GM21447 (cell line): ENCODE data around the gene HIVEP1.

ENCODE experiments used
- ATAC-seq: cut with Tn5 transposase; IDR thresholded peaks from one replicate; pipeline ENCODE4 v1.9.1; 2021; ENCODE audit not compliant: unreplicated experiment

HIVEP1 gene

DNA sequence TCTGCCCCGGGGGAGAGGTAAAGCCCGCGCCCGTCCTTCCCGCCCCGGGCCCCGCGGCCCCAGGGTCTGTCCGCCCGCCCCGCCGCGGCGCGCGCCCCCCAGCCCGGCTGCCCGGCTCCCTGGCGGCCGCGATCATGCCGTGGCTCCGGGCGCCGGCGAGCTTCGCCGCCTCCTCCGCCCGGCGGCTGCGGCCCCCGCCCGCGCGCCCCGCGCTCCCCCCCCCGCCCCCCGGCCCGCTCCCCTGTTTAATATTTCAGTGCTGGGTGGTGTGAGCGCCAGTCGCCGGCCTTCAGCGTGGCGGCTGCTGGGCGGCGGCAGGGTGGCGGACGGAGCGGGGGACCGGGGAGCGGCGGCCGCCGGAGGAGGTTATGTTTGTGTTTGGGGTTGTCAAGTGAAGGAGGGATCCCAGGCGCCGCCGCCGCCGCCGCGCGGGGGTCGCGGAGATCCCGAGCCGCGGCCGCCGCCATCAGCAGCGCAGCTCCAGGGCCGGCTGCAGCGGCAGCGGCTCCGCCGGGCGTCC lies at the start of gene HIVEP1:
HIVEP1 (plus strand) TSS at position 275 of the 520 bp plus-strand sequence. CDS start 3,317 bp downstream, outside the sequence.
- ATAC-seq: no peak

DNA sequence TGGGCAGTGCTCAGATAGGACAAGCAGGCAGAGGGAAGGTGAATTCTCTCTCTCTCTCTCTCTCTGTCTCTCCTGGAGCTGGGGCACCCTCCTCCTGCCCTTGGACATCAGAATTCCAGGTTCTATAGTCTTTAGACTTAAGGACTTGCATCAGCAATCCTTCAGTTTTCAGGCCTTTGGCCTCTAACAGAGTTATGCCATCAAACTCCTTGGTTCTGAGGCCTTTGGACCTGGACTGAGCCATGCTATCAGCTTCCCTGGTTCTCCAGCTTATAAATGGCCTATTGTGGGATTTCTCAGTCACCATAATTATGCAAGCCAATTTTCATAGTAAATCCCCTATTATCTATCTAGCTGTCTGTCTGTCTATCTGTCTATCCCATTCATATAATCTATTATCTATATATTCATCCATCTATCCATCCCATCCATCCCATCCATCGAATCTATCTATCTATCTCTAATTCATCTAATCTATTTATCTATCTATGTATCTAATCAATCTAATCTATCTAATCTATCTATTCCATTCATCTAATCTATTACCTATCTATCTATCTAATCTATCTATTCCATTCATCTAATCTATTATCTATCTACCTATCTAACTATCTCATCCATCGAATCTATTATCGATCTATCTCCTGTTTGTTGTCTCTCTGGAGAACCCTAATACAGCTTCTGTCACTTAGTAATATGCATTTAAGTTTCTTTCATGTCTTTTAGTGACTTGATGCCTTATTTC lies 48.2 kb upstream of the HIVEP1 start:
- ATAC-seq: no peak

DNA sequence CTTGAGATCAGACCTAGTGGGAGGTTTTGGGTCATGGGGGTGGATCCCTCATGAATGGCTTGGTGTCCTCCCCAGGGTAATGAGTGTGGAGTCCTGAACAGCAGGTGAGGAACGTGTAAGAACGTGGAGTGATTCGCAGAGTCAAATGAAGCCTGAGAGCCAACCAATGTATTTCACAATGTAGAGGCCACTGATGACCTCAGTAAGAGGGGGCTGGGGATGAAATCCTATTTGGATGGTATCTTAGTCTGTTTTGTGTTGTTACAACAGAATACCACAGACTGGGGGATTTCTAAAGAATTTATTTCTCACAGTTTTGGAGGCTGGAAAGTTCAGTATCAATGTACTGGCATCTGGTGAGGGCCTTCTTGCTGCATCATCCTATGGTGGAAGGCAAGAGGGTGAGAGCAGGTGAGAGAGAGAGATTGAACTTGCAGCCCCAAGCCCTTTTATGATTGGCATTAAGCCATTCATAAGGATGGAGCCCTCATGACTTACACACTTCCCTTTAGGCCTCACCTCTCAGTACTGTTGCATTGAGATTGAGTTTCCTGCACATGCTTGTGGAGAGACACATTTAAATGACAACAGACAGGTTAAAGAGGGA lies 47.3 kb upstream of the HIVEP1 start:
- ATAC-seq: no peak

DNA sequence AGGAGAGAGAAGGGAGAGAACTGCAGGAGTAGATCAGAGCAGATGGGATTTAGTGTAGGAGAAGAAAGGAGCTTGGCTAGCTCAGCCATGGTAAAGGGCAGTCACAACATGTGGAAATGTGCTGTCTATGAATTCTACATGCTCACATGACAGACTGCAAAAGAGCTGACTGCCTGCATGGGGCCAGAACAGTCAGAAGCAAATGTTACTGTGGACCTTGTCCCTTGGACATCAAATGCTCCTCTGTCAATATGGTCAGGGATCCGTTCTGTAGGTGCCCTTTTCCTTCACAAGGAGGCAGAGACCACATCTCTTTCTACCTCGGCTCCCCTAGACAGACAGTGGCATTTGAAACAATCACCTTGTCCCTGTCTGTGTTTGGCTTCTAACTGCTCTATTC lies 46.6 kb upstream of the HIVEP1 start:
- ATAC-seq: no peak

DNA sequence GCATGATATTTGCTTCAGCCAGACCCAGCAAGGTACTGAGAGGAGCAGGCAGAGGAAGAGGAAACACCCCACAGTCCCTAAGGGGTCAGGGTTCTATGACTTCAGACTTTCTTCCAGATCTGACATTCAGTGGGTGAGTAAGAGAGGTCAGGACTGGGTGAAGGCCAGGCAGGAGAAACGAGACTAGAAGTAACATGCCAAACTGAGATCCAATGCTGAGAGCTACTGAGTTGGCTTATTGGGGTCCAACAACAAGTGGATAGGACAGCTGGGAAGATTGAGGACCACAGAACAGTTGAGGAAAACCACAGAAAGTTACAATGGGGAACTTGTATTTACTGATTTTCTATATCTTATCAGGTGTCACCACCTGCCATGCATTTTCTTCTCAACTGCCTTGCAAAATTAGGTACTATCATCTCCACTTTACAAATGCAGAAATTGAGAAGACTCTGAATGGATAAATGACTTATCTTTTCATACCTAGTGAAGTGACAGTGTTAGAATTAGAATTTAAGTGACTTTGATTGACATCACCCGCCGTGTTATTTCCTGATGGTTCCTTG lies 43.8 kb upstream of the HIVEP1 start:
- ATAC-seq: peak; percentile 84

DNA sequence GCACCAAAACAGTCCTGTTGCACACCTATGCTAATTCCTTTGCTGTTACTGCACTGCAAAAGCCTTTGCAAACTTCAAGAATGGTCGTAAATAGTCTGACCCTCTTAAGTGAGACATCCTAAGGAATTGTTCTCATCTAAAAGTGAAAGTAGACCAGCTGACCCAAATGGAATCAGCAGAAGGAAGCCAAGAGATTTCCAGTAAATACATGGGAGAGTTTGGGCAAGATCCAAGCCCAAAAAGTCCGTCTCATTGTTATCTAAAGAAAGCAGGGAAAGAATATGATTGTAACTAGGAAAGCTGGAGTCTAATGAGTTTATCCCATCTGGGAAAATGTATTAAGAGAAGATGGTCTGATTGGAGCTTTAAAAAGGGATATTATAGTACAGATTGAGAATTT lies 43.0 kb upstream of the HIVEP1 start:
- ATAC-seq: no peak

DNA sequence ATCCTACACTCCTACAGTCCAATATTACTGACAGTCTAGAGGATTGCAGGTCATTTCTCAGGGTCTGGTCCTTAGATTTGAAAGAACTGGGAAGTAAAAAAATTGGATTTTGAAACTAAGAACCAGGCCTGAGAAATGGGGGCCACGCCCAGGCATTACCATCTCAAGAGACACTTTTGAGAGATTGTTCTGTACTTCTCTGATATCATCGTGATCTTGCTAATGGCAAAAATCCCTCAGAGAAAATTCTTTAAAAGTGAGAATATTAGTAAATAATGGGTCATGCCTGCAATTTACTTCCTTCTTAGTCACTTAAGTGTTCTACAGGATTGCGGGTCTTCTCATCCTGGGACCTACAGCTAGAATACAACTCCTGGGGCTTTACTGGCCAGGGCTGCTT lies 42.0 kb upstream of the HIVEP1 start:
- no peak for ATAC-seq

DNA sequence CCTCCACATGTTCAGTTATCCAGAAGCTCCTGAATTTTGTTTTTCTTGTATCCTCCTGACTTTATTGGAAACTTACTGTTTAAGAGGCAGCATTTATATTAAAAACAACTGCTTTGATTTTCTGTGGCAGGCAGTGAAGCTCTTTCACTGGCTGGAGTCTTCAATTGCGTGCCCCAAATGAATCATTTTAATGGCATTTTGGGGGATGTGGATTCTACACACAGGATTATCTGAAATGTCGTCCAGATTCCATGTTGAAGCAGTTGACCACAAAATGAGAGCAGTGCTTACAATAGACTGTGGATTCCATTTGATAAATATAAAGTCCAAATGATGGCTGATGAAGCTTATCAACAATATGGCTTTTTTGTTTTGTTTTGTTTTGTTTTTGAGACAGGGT lies 41.0 kb upstream of the HIVEP1 start:
- ATAC-seq: no peak

DNA sequence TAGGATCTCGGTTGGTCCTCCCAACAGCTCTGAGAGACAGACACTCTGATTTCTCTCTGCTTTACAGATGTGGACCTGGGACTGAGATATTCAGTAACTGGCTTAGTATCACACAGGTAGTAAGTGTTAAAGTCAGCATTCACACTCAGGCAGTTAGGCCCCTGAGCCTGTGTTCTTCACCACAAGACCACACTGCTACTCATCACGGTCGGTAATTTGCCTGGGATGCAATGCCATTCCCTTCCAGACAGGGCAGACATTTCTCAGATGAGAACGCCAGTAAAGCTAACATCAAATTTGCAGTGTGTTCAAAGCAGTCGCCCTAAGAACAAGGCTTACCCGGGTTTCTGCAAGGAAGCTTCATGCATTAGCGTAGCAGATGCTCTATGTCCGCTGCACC lies 39.8 kb upstream of the HIVEP1 start:
- ATAC-seq: no peak

DNA sequence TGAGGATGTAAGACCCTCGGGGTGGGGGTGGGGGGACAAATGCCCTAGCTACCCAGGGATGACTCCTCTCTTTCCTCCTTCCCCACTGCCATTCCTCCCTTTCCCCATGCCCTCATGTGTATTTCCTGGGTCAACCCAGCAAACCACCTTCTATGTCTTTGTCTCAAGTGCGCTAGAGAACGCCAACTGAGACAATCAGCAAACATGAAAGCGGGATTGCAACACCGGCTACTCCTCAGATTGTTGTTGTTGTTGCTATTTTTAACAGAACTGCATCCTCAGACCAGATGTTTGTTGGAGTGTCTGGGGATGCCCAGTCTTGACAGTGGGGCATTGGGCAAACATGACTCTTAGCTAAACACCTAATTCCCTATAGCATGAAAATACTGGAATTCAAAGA lies 39.3 kb upstream of the HIVEP1 start:
- no peak for ATAC-seq

DNA sequence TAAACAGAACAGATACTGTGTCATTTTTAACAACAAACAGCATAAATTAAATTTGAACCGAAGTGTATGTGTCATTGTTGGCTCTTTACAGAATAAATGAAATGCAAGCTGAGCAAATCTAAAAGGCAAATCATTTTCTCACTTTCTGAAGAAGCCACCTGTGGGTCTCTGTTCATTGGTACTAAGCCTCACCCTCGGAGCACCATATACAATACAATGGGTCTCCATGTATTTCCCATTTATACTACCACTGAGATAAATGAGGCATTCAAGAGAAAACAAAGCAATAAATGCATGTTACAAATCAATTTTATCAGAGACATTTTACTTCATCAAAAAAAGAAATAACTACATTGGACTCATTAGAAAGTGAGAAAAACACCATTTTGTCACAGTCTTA lies 38.9 kb upstream of the HIVEP1 start:
- no peak for ATAC-seq

DNA sequence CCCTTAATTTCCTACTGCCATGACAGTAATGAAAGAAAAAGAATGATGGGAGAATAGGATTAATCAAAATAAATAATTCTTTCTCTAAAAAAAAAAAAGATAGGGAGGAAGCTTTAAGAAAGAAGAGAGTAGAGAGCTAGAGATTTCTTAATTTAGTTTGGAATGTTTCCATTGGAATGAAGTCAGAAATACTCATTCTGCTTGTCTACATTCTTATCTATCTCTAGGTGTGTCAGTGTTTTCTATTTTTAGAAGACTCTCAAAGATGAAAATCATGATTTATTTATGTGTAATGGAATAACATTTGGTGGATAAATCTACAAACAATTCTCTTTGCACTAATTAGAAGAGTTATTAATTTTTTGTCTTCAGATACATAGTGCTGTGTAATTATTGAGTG lies 38.0 kb upstream of the HIVEP1 start:
- ATAC-seq: no peak

DNA sequence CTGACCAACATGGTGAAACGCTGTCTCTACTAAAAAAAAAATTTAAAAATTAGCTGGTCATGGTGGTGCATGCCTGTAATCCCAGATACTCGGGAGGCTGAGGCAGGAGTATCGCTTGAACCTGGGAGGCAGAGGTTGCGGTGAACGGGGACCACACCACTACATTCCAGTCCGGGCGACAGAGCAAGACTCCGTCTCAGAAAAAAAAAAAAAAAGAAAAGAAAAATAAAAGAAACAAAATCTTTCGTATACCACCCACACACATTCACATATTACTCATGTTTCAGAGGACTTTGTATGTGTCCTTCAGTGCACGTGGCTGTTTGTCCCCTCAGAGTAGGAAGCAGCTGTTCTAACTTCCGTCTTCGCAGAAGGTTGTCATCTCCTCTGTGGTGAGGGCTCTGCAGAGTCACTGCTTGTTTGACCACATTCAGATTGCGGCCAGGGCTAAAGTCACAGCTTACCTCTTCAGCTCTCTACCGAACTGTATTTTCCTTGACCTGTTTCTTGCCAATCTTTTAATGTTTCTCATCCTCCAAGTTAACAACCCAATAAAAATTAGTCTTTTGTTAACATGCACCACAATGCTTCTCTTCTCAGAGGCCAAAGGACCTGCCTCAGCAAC lies 36.6 kb upstream of the HIVEP1 start:
- ATAC-seq: peak; percentile 88

DNA sequence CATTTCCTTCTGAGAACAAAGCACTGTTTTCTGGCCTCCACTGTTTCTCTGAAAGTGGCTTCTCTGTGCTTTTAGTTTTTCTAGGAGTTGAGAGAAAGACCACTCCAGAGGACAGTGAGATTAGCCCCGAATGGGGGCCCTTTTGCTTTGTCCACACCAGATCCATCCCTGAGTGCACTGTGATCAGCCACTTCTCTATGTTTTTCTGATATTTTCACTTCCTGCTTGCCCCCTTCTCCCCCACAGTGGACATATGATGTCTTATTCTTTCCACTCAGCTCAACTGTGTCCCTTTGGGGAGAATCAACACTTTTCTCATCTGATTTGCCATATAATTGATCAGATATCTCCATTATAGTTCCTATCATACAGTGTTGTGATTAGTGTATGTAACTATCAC lies 35.6 kb upstream of the HIVEP1 start:
- ATAC-seq: no peak

DNA sequence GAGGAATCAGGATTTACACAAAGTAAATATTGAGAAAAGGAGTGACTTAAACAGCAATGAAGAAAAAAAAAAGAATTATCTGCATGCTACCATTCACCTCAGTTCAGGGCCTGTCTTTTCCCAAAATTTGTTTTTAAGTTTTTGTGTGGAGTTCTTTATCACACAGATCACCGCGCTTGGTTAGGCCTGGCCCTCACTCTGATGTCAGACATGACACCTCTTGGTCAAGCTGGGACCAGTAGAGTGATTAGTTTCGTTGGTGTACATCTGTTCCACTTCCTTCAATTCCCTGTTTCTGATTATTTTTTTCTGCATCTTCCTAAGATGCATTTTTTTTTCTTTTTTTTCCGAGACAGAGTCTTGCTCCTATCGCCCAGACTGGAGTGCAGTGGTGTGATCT lies 34.9 kb upstream of the HIVEP1 start:
- no peak for ATAC-seq

DNA sequence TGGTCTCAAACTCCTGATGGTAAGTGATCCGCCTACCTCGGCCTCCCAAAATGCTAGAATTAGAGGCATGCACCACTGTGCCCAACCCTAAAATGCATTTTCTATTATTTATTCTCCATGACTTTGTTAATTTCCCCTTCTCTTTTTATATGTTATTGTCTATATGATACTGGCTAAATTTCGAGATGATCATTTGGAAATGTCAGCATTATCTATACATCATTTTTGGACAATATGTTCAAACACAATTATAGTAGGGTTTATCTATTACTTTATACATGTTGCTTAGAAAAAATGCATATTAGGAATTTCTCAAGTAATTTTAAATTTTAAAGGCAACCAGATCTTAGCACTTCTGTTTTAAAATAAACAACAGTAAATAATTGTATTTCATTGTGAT lies 34.4 kb upstream of the HIVEP1 start:
- no peak for ATAC-seq

DNA sequence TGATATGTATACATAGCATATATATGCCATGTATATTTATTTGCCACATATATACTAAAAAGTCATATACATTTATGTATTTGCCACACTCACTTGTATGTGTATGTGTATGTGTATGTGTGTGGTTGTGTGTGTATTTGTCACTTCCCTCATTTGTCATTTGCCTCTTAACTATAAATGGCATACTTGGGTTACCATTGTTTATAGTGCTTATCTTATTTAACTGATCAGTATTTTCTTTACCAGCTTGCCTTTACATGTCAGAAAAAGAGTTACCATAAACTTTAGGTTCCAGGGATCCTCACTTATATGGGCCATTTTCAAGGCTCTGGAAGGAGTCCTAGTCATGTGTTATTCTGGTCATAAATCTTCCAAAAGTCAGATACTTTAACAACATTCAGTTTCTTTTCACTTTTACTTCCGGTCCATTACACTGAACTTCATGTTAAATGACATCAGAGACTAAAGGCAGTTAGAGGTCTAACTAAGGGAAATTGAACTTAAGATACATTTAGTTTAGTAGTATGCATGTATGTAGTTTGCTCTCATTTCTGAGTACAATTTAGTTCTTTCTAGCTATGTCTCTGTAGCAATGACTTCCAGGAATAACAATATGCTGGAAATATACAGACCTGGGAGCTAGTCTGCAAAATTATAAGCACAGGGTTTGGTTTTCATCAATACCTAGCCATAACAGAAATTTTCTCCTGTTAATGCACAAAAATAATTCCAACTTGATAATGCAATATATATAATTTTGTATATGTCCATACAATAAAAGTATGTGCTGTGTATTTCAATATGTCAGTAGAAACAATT lies 33.7 kb upstream of the HIVEP1 start:
- ATAC-seq: peak; percentile 43

DNA sequence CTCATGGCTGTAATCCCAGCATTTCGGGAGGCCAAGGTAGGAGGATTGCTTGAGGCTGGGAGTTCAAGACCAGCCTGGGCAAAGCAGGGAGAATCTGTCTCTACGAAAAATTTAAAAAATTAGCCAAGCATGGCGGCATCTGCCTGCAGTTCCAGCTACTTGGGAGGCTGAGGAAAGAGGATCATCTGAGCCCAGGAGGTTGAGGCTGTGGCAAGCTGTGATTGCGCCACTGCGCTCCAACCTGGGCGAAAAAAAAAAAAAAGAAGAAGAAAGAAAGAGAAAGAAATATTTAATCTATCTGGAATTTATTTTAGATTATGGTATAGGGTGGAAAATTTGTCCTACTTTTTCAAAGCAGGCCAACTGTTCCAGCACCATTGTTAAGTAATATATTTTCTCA lies 32.2 kb upstream of the HIVEP1 start:
- ATAC-seq: no peak

DNA sequence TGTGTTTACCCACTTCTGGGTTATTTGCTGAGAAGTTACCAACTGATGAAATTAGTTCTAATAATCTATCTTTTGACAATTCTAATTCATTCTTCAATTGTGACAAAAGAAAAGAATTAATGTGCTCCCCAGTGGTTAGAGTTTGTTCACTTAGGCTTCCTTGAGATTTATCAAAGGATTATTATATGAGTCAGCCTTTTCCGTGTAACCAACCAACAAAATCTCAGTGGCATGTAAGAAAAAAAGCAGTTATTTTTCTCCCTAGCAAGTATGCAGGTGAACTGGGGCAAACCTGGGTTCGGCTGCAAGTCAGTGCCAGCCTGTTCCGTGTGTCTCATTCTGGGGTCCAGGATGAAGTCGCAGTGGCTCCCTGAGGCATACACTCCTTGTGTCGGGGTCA lies 28.8 kb upstream of the HIVEP1 start:
- no peak for ATAC-seq

DNA sequence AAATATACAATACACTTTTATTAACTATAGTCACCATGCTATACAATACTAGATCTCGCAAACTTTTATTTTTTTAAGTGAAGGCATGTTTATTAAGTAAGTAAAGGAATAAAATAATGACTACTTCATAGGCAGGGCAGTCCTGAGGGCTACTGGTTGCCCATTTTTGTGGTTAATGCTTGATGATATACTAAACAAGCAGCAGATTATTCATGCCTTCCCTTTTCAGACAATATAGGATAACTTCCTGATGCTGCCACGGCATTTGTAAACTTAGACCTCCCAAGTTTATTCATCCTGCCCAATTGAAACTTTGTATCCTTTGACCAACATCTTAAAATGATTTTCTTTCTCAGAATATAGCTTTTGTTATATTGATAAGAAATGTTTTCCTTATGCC lies 24.7 kb upstream of the HIVEP1 start:
- ATAC-seq: no peak

DNA sequence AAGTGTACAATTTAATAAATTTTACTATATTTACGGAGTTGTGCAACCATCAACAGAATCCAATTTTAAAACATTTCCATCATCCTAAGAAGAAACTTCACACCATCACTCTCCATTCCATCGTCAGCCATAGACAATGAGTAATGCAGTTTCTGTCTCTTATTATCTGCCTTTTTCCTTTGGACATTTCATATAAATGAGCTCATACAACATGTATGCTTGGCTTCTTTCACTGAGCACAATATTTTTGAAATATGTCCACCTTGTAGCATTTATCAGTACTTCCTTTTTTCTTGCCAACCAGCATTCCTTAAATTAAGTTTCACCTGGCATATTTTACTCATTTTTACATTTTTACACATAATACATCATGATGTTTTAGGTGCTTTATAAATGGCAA lies 22.7 kb upstream of the HIVEP1 start:
- no peak for ATAC-seq
